Coronary artery (tissue), 2 donors: ENCODE measurements around the gene PITPNM3.

Experiments used
- DNase-seq: peaks from one replicate; pipeline ENCODE4 v3.0.0-alpha.2; 2017; ENCODE audit warnings: low spot score
- H3K27ac ChIP-seq, 2 donors: fragments of 200-600 bp; sonication (generic); one replicate each; pipeline ENCODE4 v1.5.1; 2016 to 2019
- H3K4me3 ChIP-seq: fragments of 200-600 bp; sonication (generic); 2 replicates; pipeline ENCODE4 v1.5.1; 2016; ENCODE audit warnings: mild to moderate bottlenecking, moderate library complexity
- CTCF ChIP-seq: fragments of 200-600 bp; sonication (generic); IDR thresholded peaks from one replicate; pipeline ENCODE4 v1.5.1; 2019; ENCODE audit warnings: antibody characterized with exemption

PITPNM3 gene

GRCh38 chr17:6526362-6527152 is 29.8 kb downstream of the PITPNM3 start:
- no peak overlapping the region for H3K27ac ChIP-seq
- DNase-seq: peak; percentile 26
- no peak for TF ChIP-seq CTCF
- no peak overlapping the region for H3K4me3 ChIP-seq

GRCh38 chr17:6525731-6526130 is 30.6 kb downstream of the PITPNM3 start:
- no peak overlapping the region for H3K4me3 ChIP-seq
- no peak overlapping the region for H3K27ac ChIP-seq
- no peak for TF ChIP-seq CTCF
- DNase-seq: no peak

- DNase-seq: peak; percentile 52
- TF ChIP-seq CTCF: no peak
Observed at GRCh38 chr17:6525141-6525540, 31.2 kb downstream of the PITPNM3 start.

GRCh38 chr17:6524520-6524919 is 31.8 kb downstream of the PITPNM3 start:
- no peak for TF ChIP-seq CTCF
- peak; percentile 5 for DNase-seq
- H3K27ac ChIP-seq: no peak overlapping the region

More at GRCh38 chr17:6525141-6525540, 31.2 kb downstream of the PITPNM3 start:
- Histone ChIP-seq H3K4me3 (no peak overlapping the region), H3K27ac (no peak overlapping the region)

GRCh38 chr17:6523809-6524355 is 32.5 kb downstream of the PITPNM3 start:
- H3K27ac ChIP-seq: no peak overlapping the region
- DNase-seq: peak; percentile 40
- no peak for TF ChIP-seq CTCF
- H3K4me3 ChIP-seq: no peak overlapping the region

More at GRCh38 chr17:6524520-6524919, 31.8 kb downstream of the PITPNM3 start:
- H3K4me3 ChIP-seq: no peak overlapping the region

GRCh38 chr17:6523330-6523729 is 33.0 kb downstream of the PITPNM3 start:
- no peak for TF ChIP-seq CTCF
- Histone ChIP-seq H3K4me3 (no peak overlapping the region), H3K27ac (no peak overlapping the region)
- peak; percentile 28 for DNase-seq

GRCh38 chr17:6521586-6521985 is 34.8 kb downstream of the PITPNM3 start:
- Histone ChIP-seq H3K27ac (no peak overlapping the region), H3K4me3 (no peak overlapping the region)
- no peak for TF ChIP-seq CTCF
- peak; percentile 12 for DNase-seq
